ENCODE measurements around the gene SNX8.
A peak's percentile ranks its signal among the peaks of the same experiment; 100 is the strongest.

The SNX8 gene

DNA sequence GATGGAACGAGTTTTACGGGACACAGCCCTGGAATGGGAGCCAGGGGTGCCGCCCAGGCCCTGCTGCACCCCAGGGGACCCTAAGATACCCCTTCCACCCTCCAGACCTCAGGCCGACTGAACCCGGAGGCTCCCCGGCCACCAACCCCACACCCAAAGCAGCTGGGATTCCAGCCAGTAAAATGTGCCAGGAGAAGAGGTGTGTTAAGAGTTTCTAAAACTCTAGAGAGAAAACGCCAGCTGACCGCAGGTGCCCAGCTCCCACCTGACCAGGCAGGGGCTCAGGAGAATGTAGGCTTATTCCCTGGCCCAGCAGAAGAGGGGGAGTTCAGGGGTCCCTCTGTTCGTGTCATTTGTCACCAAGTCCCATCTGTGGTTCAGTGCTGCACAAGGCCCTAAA lies 54.8 kb downstream of the SNX8 start:
- DNase-seq, result no peak

DNA sequence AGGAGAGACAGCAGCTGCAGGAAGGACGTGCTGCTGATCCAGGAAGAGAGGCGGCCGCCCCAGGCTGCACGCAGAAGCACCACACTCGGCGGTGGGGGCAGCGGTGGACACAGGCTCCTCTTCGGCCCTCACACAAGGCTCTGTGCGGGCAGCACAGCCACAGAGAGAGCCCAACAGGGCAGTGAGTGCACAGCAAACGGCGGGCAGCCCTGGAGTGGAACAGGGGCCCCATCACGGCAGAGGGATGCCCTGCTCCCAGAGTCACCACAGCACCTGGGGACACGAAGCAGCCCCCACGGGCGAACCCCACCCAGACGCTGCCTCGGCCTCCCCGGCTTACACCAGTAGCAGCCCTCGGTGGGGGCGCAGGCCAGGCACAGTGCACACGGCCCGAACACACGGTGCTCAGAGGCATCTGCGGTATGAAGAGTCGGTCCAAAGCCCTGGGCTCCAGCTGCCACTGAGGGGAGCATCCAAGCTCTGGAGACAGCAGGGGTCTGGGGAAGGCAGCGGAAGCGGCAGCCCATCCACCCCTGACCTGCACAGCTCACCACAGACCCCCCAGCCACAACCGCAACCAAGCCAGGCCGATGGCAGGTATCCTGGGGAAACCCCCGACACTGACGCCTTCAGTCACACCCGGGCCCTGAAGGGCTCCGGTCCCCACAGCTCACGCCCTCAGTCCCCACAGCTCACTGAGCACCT lies 55.4 kb downstream of the SNX8 start:
- peak; percentile 58 for DNase-seq

DNA sequence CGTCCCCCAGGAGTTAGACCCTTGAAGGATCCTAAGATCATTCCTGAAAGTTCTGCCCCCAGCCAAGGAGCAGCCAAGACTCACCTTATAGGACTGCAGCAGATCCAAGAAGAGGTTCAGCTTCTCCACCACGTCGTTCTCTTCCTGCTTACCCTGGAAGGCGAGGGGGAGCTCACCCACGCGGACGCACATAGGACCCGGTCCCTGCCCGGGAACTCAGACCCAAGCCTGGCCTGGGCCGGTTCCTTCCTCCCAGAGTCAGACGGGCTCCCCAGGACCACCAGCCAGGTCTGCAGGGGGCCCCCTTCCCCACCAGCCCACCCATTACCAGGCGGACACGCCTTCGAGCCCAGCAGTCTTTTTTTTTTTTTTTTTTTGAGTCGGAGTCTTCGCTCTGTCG lies 56.6 kb downstream of the SNX8 start:
- no peak for DNase-seq

DNA sequence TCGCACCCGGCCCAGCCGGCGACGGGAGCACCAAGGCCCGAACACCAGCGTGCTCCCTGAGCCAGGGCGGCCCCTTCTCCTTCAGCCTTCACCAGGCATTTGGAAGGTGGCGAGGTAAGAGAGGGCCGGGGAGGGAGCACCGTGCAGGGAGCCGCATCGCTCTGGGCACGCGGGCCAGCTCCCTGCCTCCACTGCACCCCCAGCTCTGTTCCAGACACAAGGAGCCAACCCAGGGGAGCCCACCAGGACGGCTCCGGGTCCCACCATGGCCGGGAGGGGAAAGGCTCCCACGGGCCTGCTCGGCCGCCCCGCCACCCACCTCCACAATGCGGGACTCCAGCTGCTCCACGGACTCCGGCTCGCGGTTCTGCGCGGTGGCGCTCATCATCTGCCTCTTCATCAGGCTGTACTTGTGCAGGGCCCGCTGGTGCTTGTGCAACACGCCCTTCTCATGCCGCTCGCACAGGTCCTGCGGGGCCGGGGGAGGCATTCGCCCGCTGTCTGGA lies 57.1 kb downstream of the SNX8 start:
- DNase-seq, result no peak

GRCh38 chr7:2256306-2257045 lies 57.8 kb downstream of the SNX8 start:
- DNase-seq, result no peak

- DNase-seq, result no peak
Measured at GRCh38 chr7:2255145-2256139, 58.8 kb downstream of the SNX8 start.

DNA sequence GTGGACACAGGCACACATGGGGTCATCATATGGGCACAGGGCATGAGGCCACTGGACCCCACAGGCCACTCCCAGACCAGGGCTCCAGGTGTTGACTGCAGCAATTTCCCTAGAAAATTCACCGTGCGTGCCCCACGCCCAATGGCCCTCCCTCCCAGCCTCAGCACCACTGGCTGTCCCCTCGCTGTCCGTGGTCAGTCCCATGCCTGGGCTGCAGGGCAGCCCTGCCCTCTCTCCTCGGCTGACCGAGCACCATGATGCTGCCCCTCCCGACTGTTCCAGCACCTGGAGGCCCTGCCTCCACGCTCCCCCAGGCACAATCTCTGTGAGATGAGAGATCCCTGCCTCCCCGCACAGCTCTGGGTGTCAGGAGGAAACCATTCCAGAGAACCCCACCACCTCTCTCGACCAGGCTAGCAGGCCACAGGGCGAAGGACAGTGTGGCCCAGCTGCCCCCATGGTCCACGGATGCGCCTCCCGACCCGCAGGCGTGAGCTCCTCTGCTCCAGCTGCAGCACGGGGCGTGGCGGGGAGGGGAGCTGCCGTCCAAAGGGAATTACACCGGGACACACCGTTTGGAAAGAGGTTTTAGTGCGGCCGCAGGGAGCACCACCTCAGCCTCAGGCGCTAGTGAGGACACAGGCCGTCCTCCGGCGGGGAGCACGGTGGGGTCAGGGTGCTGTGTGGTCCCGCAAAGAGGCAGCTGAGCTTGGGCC lies 59.7 kb downstream of the SNX8 start:
- no peak for DNase-seq

DNA sequence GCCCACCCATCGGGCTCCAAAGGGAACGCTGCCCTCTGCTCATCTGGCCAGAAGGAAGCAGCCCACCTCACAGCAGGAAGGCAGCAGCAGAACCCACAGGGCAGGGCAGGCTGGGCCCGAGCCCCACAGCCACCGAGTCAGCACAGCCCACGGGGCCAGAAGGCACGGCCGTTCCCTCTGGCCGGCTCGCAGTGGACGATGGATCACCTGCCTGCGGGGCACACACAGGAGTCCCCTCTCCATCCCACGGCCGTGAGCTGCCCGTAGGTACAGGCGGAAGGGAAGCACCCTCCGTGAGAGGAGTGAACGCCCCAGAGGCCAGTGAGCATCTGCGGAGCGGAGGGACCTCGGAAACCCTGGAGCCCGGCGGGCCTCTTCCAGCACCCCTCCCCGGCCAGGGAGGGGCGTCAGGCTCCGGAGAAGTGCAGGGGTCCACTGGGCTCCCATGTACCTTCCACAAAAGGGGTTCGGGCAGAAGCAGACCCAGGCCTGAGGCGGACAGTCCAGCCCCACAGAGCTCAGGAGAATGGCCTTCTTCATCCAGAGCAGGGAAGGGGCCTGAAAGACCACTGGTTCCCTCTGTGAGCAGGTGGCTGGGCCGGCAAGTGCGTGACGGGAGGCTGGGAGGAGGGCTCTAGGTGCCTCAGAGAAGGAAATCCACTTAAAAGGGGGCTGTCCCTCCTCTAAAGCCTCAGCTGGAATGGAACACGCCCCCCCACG lies 60.6 kb downstream of the SNX8 start:
- DNase-seq, result no peak

DNA sequence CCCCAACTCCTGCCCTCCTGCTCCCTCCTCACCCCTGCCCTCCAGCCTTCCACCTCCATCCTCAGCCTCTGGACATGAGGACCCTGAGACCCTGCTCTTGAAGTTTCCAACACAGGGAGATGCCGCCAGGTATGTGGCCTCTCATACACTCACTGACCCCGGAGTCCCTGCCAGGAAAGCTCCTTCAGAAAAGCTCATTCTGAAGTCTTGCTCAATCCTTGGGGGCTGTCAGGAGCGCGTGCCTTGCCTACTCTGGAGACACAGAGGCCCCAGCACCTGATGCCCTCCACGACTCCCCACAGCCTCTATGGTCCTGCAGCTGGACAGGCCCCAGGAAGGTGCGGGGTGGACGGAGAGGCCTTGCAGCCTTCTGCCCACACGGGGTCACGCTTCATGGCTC lies 61.2 kb downstream of the SNX8 start:
- no peak for DNase-seq

- no peak for DNase-seq
Measured at GRCh38 chr7:2251841-2252771, 62.1 kb downstream of the SNX8 start.

DNA sequence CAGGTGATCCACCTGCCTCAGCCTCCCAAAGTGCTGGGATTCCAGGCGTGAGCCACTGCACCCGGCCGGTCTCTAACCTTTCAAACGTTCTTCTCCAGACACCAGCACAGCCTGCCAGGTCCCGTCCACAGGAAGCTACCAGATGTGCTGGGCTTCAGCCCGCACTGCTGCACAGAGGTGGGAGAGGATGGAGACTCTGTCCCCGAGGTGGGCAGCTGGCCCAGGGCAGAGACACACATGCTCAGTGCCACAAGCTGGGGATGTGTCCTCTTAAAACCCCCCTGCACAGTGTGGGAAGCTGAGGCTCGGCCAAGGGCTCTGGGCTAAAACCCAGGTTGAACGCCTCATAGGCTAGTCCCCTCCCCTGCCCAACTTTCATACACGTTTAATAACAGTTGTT lies 62.9 kb downstream of the SNX8 start:
- DNase-seq, result no peak

DNA sequence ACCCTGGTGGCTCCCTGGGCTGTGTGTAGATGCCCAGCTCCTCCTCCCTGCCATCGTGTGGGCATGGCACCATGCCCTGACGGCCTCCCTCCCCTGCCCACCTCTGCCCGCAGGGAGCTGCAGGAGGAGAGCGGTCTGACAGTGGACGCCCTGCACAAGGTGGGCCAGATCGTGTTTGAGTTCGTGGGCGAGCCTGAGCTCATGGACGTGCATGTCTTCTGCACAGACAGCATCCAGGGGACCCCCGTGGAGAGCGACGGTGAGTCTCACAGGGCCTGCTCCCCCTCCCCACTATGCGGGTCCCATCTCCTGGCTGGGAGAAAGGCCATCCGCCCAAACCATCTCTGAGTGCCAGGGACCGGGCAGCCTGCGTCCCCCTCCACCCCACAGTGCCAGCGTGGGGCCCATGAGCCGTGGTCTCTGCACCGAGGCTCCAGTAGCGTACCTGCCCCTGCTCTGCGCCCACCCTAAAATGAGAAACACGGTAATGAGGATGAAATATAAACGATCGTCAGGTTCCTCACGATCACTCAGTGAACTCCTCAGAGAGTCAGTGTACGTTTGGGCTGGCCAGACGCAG lies 64.4 kb downstream of the SNX8 start:
- DNase-seq, result no peak

DNA sequence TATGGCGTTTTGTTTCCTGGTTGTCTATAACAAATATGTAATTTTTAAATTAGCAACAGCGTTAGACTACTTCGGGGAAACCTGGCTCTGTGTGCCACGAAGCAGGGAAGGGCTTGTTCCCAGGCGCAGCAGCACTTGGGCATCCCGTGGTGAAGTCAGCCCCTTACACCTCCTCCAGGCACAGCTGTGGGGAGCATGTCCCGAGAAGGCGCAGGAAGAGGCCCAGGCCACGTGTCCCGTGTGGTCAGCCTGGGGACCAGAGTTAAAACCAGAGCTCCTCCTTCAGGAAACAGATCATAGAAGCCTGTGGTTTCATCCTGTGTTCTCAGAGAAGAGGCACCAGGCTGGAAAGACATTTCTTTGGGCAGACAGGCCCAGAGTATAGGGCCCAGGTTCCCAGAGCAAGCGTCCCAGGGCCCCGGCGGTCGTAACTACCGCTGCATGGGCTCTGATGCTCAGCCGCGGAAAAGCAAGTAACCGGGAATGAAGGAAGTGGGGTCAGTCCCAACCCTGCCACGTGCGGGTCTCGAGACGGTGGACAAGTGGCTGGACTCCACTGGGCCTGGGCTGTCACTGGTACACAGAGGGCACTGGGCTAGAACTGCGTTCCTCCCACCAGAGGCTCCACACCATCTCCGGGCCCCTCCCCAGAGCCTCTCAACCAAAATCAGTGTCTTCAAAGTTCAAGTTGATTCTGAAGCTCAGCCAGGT lies 65.1 kb downstream of the SNX8 start:
- peak; percentile 32 for DNase-seq

DNA sequence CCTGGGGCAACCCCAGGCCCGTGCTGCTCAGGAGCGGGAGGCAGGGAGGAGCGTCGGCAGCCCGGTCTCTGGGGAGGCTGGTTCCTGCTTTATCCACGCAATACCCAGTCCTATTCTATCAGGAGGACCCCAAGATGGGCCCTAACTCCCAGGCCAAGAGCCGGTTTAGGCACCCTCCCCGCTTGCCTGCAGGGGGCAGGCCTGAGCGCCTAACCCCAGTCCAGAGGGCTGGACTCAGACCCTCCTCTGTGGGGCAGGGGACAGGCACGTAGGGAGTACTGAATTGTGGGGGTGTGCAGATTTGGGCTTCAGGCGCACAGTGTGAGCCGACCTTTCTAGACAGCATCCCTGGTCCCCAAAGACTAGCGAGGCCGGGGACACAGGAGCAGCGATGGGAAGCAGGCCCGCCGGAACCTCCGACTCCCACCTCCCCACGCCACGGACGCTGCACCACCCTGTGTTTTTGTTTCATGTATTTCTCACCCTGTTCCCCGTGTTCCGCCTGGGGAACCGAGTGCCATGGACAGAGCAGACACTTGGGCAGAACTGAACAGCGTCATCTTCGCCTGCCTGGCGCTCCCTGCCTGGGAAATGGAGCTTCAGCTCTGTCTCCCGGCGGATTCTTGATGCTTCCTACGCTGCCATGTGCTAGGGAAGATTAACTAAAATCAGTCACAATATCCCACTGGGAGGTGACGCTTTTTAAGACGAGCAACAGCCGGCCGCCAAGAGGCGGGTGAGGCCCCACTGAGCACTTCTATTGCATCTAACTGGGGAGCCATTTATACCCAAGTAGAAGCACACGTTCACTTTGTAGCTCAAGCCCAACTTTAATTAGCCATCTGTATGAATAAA lies 66.9 kb downstream of the SNX8 start:
- no peak for DNase-seq

GRCh38 chr7:2245883-2246675 lies 68.2 kb downstream of the SNX8 start:
- no peak for DNase-seq

DNA sequence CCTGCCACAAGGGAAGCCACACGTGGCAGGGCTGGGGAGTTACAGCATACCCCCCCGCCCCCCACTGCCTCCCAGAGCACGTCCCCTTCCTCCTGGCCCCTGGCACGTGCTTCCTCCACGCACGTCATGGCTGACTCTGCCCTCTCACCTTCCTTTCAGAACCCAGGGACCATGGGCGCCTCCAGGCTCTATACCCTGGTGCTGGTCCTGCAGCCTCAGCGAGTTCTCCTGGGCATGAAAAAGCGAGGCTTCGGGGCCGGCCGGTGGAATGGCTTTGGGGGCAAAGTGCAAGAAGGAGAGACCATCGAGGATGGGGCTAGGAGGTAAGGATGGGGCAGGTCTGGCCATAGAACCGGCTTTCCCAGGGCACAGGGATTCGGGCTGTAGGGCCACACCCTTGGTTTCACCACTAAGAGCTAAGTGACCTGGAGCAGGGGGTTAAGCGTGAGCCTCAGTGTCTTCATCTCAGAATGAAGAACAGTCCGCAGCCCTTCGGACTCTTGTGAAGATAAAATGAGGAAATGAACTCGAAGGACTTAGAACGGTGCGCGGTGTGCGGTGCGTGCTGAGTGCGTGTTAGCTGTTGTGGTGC lies 69.7 kb downstream of the SNX8 start:
- no peak for DNase-seq

- no peak for DNase-seq
Measured at GRCh38 chr7:2243458-2243857, 70.8 kb downstream of the SNX8 start.
